ENCODE results near the gene ACOT2.
A peak's percentile ranks its signal among the peaks of the same experiment; 100 is the strongest.
"Not testable (repeated sequence)": the region's sequence is repeated elsewhere in the genome, so short reads cannot be mapped to it uniquely, and the experiment has no call there.

Gene ACOT2

GRCh38 chr14:73569185-73569958 lies at the start of gene ACOT2:
Gene ACOT2, plus strand, starts transcription at chr14:73569213. Its CDS starts 28 bp downstream, at chr14:73569241.
- DNase-seq: peak; percentile 61

- DNase-seq: no peak
These were observed 47.8 kb upstream of the ACOT2 start for GRCh38 chr14:73521229-73521628.

- no peak for DNase-seq
These were observed 44.5 kb upstream of the ACOT2 start for GRCh38 chr14:73524493-73524892.

GRCh38 chr14:73526036-73526984 lies 42.7 kb upstream of the ACOT2 start:
- DNase-seq: no peak

GRCh38 chr14:73529356-73529755 lies 39.7 kb upstream of the ACOT2 start:
- not testable (repeated sequence) for DNase-seq

GRCh38 chr14:73531971-73532370 lies 37.0 kb upstream of the ACOT2 start:
- DNase-seq: not testable (repeated sequence)

- DNase-seq: peak; percentile 74
These were observed 31.6 kb upstream of the ACOT2 start for GRCh38 chr14:73537244-73538045.

GRCh38 chr14:73539017-73539416 lies 30.0 kb upstream of the ACOT2 start:
- DNase-seq: peak; percentile 24

GRCh38 chr14:73542961-73543360 lies 26.1 kb upstream of the ACOT2 start:
- DNase-seq: not testable (repeated sequence)

GRCh38 chr14:73545353-73545752 lies 23.7 kb upstream of the ACOT2 start:
- not testable (repeated sequence) for DNase-seq

GRCh38 chr14:73549097-73549496 lies 19.9 kb upstream of the ACOT2 start:
- DNase-seq: not testable (repeated sequence)

- not testable (repeated sequence) for DNase-seq
These were observed 19.0 kb upstream of the ACOT2 start for GRCh38 chr14:73549889-73550524.

GRCh38 chr14:73553845-73554244 lies 15.2 kb upstream of the ACOT2 start:
- no peak for DNase-seq

- not testable (repeated sequence) for DNase-seq
These were observed 11.8 kb upstream of the ACOT2 start for GRCh38 chr14:73557201-73557600.

GRCh38 chr14:73558238-73558637 lies 10.8 kb upstream of the ACOT2 start:
- DNase-seq: not testable (repeated sequence)

- DNase-seq: not testable (repeated sequence)
These were observed 6.8 kb upstream of the ACOT2 start for GRCh38 chr14:73562256-73562655.

GRCh38 chr14:73562696-73563095 lies 6.3 kb upstream of the ACOT2 start:
- DNase-seq: not testable (repeated sequence)

- not testable (repeated sequence) for DNase-seq
These were observed 2.6 kb upstream of the ACOT2 start for GRCh38 chr14:73566431-73566830.

- DNase-seq: not testable (repeated sequence)
These were observed 2.1 kb upstream of the ACOT2 start for GRCh38 chr14:73566935-73567334.

GRCh38 chr14:73567358-73567757 lies 1.7 kb upstream of the ACOT2 start:
- DNase-seq: no peak

GRCh38 chr14:73567951-73568885 lies 795 bp upstream of the ACOT2 start:
- DNase-seq: no peak

Data from DMS153 (cell line).